ENCODE data around the gene ROCK2. TPM values are rescaled to one million over a fixed set of nuclear protein-coding genes. Genes with fewer than 3 reads are reported as not detected.

The ROCK2 gene
- total RNA-seq, 4 donors from 2014 or later = 110 to 197 (median 155) TPM

- no peak for ATAC-seq (ENCODE audit: low FRiP score)
- no peak for TF ChIP-seq CTCF (IDR thresholded peaks at IDR 0.05)
- no peak for DNase-seq (ENCODE audit: low spot score)
Measured at GRCh38 chr2:11348209-11348749, 3.8 kb upstream of the ROCK2 start.

GRCh38 chr2:11347403-11347959 is 3.0 kb upstream of the ROCK2 start:
- TF ChIP-seq CTCF (IDR thresholded peaks at IDR 0.05) = no peak
- DNase-seq (ENCODE audit: low spot score) = no peak
- ATAC-seq (ENCODE audit: low FRiP score) = no peak

- ATAC-seq (ENCODE audit: low FRiP score) (no peak), DNase-seq (ENCODE audit: low spot score) (no peak)
- no peak for TF ChIP-seq CTCF (IDR thresholded peaks at IDR 0.05)
Measured at GRCh38 chr2:11346023-11346482, 1.6 kb upstream of the ROCK2 start.

- TF ChIP-seq CTCF (IDR thresholded peaks at IDR 0.05) = no peak
- DNase-seq (ENCODE audit: low spot score) (peak; percentile 49), ATAC-seq (ENCODE audit: low FRiP score) (peak; percentile 84)
Measured at GRCh38 chr2:11344956-11345677, 681 bp upstream of the ROCK2 start.

- peak; percentile 5 for ATAC-seq (ENCODE audit: low FRiP score)
- DNase-seq (ENCODE audit: low spot score) = no peak
- TF ChIP-seq CTCF (IDR thresholded peaks at IDR 0.05) = no peak
Measured at GRCh38 chr2:11343650-11344341, 640 bp downstream of the ROCK2 start.

GRCh38 chr2:11343368-11343649 is 1.1 kb downstream of the ROCK2 start:
- no peak for DNase-seq (ENCODE audit: low spot score)

More at GRCh38 chr2:11343368-11343649, 1.1 kb downstream of the ROCK2 start:
- no peak for TF ChIP-seq CTCF (IDR thresholded peaks at IDR 0.05)
- ATAC-seq (ENCODE audit: low FRiP score) = no peak

Measured in omental fat pad (tissue), 4 donors.